ENCODE results near the gene HCN2. TPM values are rescaled to one million over a fixed set of nuclear protein-coding genes. Genes with fewer than 3 reads are reported as not detected.
"Not testable (repeated sequence)": the region's sequence is repeated elsewhere in the genome, so short reads cannot be mapped to it uniquely, and the experiment has no call there.

HCN2 gene
- total RNA-seq, 1 experiment from 2014 or later, result 13.1 TPM

GRCh38 chr19:602391-603301 lies 13.0 kb downstream of the HCN2 start:
- no peaks in the 10 kb centered on the region for H3K27me3 ChIP-seq (replicated peaks; ENCODE audit: insufficient read depth, low read depth, low read length, poor library complexity)
- no peaks in the 10 kb centered on the region for H3K9me3 ChIP-seq (ENCODE audit: low read depth, low read length, poor library complexity, severe bottlenecking)
- no peak for TF ChIP-seq EZH2 (IDR thresholded peaks at IDR 0.05; ENCODE audit: borderline replicate concordance, low read depth, low read length, poor library complexity, severe bottlenecking)
- no peak for TF ChIP-seq CTCF (conservative IDR thresholded peaks at IDR 0.05; ENCODE audit: low read depth, low read length)
- H3K27ac ChIP-seq (ENCODE audit: low read depth, low read length, poor library complexity, severe bottlenecking), result no peak overlapping the region
- no peaks in the 10 kb centered on the region for H3K36me3 ChIP-seq (ENCODE audit: insufficient read depth, low read length, poor library complexity, severe bottlenecking)
- no peak overlapping the region for H3K4me3 ChIP-seq (ENCODE audit: low read depth, low read length, poor library complexity, severe bottlenecking)
- BruUV-seq (replicated peaks), result no TSS peak
- ChIA-PET CTCF (no interaction called here), POLR2A (ENCODE audit: low non-redundant PET) (no interaction called here)
- H3K4me1 ChIP-seq (ENCODE audit: insufficient read depth, low read length, poor library complexity, severe bottlenecking), result no peaks in the 10 kb centered on the region
- intact Hi-C loops (cut with micrococcal nuclease; ENCODE audit: unreplicated experiment), result no loop called here
- no peak for DNase-seq (ENCODE audit: low spot score)

- H3K4me3 ChIP-seq (ENCODE audit: low read depth, low read length, poor library complexity, severe bottlenecking); POLR2A ChIA-PET (ENCODE audit: low non-redundant PET); H3K4me1 ChIP-seq (ENCODE audit: insufficient read depth, low read length, poor library complexity, severe bottlenecking); BruUV-seq (replicated peaks); CTCF ChIA-PET; DNase-seq (ENCODE audit: low spot score); intact Hi-C loops (cut with micrococcal nuclease; ENCODE audit: unreplicated experiment); H3K27ac ChIP-seq (ENCODE audit: low read depth, low read length, poor library complexity, severe bottlenecking); H3K36me3 ChIP-seq (ENCODE audit: insufficient read depth, low read length, poor library complexity, severe bottlenecking); H3K9me3 ChIP-seq (ENCODE audit: low read depth, low read length, poor library complexity, severe bottlenecking); H3K27me3 ChIP-seq (replicated peaks; ENCODE audit: insufficient read depth, low read depth, low read length, poor library complexity): not testable (repeated sequence)
These were observed 13.6 kb downstream of the HCN2 start for GRCh38 chr19:603302-603639.

- H3K4me1 ChIP-seq (ENCODE audit: insufficient read depth, low read length, poor library complexity, severe bottlenecking); H3K27me3 ChIP-seq (replicated peaks; ENCODE audit: insufficient read depth, low read depth, low read length, poor library complexity); H3K36me3 ChIP-seq (ENCODE audit: insufficient read depth, low read length, poor library complexity, severe bottlenecking); H3K9me3 ChIP-seq (ENCODE audit: low read depth, low read length, poor library complexity, severe bottlenecking); POLR2A ChIA-PET (ENCODE audit: low non-redundant PET); H3K4me3 ChIP-seq (ENCODE audit: low read depth, low read length, poor library complexity, severe bottlenecking); CTCF ChIA-PET; intact Hi-C loops (cut with micrococcal nuclease; ENCODE audit: unreplicated experiment); BruUV-seq (replicated peaks); DNase-seq (ENCODE audit: low spot score); H3K27ac ChIP-seq (ENCODE audit: low read depth, low read length, poor library complexity, severe bottlenecking): not testable (repeated sequence)
These were observed 14.1 kb downstream of the HCN2 start for GRCh38 chr19:603779-604178.

- Histone ChIP-seq H3K4me3 (ENCODE audit: low read depth, low read length, poor library complexity, severe bottlenecking) (no peak overlapping the region), H3K27me3 (replicated peaks; ENCODE audit: insufficient read depth, low read depth, low read length, poor library complexity) (no peaks in the 10 kb centered on the region), H3K27ac (ENCODE audit: low read depth, low read length, poor library complexity, severe bottlenecking) (no peak overlapping the region), H3K36me3 (ENCODE audit: insufficient read depth, low read length, poor library complexity, severe bottlenecking) (no peaks in the 10 kb centered on the region), H3K9me3 (ENCODE audit: low read depth, low read length, poor library complexity, severe bottlenecking) (no peaks in the 10 kb centered on the region), H3K4me1 (ENCODE audit: insufficient read depth, low read length, poor library complexity, severe bottlenecking) (peaks cover 10% of the 10 kb centered on the region)
- no peak for DNase-seq (ENCODE audit: low spot score)
- intact Hi-C loops (cut with micrococcal nuclease; ENCODE audit: unreplicated experiment), result no loop called here
- POLR2A ChIA-PET (ENCODE audit: low non-redundant PET), result no interaction called here
- CTCF ChIA-PET, result interaction anchor here (0.6 kb wide), 1 partner anchor 300 kb away, joined by 6 read pairs; no protein-coding TSS in a partner anchor
- TF ChIP-seq EZH2 (IDR thresholded peaks at IDR 0.05; ENCODE audit: borderline replicate concordance, low read depth, low read length, poor library complexity, severe bottlenecking) (no peak), CTCF (conservative IDR thresholded peaks at IDR 0.05; ENCODE audit: low read depth, low read length) (no peak)
- no TSS peak for BruUV-seq (replicated peaks)
These were observed 14.7 kb downstream of the HCN2 start for GRCh38 chr19:604355-604754.

Measured in A673 (cell line).